ENCODE data around the gene RAB3B. TPM values are rescaled to one million over a fixed set of nuclear protein-coding genes. Genes with fewer than 3 reads are reported as not detected.
"Not testable (repeated sequence)": the region's sequence is repeated elsewhere in the genome, so short reads cannot be mapped to it uniquely, and the experiment has no call there.

The RAB3B gene
- total RNA-seq, 1 experiment from 2014 or later = 0.54 TPM

DNA sequence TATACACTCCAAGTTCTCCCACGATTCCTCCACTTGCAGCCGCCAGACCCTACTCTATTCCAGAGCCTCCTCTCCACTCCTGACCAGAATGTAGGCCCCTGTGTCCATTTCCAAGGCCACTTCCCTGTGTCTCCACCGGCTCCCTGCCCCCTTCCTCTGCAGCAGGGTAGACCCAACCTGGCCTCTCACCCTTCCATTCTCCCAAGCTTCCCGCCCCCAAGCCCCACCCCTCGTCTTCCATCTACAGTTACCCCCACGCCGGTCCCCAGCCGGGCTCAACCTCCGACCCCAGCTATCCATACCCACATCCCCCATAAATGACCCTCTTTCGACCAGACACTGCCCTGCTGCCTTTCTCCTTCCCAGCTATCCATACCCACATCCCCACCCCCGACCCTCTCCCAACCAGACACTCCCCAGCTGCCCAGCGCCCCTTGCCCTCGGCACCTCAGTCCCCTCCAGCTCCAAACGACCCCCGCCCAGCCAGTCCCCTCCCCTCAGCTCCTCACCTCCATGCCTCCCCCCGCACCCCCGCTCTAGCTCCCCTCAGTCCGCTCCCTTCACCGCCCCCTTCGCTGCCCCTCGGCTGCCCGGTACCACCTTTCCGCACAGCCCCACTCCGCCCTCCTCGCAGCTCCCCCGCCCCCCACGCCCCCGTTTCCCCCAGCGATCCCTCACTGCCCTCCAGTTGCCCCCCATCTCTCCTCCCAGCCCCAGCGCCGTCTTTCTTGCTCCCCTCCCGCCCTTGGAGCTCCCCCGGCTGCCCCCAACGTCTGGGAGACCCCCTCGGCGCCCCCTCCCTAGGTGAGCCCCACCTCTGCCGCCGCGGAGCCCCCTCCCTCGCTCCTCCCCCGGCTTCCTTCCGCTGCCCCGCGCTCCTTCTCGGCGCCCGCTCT, 670 bp downstream of the RAB3B start:
- no peak for DNase-seq (ENCODE audit: low spot score)

DNA sequence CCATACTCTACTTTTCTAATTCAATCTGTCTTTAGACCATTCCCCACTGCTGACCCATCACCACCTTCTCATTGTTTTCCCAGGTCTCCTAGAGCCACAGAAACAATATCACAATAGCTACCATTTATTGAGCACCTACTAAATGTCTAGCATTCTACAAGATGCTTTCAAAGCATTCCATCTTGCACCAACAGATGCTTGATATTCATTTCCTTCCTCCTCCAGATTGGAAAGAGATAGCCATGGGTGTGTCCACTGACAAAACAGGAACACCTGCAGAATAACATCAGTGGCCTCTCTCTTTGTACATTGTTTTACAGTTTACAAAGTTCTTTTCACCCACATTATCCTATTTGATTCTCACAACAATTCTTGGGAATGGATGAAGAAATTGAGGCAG, 2.2 kb downstream of the RAB3B start:
- DNase-seq (ENCODE audit: low spot score) = no peak

GRCh38 chr1:51986718-51987117, 3.8 kb downstream of the RAB3B start:
- DNase-seq (ENCODE audit: low spot score) = no peak

GRCh38 chr1:51982161-51982560, 8.3 kb downstream of the RAB3B start:
- DNase-seq (ENCODE audit: low spot score) = no peak

DNA sequence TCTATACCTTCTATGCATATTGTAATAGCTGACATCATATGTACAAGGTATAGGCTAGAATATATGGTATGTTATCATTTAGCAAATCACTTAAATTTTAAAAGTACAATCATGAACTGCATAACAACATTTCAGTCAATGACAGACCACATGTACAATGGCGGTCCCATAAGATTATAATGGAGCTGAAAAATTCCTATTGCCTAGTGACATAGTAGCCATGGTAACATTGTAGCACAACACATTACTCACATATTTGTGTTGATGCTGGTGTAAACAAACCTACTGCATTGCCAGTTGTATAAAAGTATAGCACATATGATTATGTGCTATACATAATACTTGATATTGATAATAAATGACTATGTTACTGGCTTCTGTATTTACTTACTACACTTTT, 8.9 kb downstream of the RAB3B start:
- DNase-seq (ENCODE audit: low spot score) = no peak

- no peak for DNase-seq (ENCODE audit: low spot score)
Measured at GRCh38 chr1:51978099-51978498, 12.4 kb downstream of the RAB3B start.

GRCh38 chr1:51976846-51977602, 13.5 kb downstream of the RAB3B start:
- no peak for DNase-seq (ENCODE audit: low spot score)

DNA sequence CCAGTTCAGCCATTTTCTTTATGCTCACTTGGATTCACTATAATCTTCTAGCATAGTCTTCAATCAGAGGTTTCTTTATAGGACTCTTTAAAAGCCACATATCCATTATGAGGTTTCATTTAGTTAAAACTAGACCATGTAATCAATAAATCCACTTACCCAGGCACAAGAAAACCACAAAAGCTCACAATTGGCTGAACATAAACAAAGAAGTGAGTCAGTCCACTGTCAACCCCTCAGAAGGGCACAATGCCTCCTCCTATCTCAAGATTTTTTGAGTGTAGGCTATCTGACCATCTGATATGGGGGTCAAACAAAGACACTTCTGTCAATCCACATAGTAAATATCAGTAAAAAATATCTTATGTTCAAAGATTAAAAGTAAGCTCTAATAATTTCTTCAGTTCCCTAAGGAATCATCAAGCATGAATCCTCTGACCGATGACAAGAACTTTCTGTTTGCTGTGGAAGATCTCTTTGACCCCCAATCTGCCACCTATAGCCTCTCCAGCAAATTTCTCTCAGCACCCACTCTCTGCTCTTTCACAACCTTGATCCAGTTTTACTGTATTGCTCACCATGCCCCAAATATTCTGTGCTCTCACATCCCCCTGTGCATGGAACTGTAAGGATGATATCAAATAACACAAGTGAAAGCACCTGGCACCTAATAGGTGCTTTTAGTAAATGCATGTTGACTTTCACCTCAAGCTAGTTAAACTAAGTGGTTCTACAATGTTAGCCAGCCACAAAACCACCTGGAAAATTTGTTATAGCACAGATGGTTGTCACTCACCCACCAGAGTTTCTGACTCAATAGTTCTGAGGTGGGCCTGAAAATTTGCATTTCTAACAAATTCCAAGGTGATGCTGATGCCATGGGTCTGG, 16.7 kb downstream of the RAB3B start:
- DNase-seq (ENCODE audit: low spot score) = no peak

DNA sequence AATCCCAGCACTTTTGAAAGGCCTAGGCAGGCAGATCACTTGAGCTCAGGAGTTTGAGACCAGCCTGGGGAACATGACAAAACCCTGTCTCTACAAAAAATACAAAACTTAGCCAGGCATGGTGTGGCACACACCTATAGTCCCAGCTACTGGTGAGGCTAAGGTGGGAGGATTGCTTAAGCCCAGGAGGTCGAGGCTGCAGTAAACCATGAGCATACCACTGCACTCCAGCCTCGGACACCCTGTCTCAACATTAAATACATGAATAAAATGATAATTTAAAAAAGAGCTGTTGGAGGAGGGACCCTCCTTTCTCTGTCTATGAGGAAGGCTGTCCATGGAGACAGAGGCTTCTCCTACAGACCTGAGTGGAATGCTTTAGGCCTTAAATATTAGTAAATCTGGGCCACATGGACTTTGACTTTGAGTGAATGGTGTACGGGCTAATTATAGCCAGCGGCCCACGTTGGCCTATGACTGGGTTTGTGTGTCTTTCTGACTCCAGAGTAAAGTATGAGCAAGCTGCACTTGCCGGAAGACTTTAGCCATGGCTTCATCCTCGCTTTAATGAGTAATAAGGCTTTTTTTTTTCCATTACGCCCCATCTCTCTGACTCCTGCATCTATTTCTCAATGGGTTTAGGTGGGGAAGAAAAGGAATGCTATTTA, 21.3 kb downstream of the RAB3B start:
- DNase-seq (ENCODE audit: low spot score) = no peak

DNA sequence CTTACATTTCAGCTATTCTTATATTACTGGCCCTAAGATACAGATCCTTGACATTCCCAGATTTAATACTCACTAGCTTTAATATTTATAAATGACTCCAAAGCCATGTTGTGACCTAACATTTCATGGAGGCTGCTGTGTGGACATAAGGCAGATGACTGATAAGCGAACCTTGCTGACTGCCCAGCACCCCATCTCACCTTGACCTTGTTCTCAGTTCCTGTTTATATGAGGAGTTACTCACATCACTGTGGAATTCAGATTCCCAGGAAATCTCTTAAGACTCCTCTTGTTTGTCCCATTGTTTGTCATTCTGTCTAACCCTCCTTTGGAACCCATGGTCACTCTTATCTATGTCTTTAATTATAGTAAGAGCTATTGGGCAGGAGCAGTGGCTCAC, 21.9 kb downstream of the RAB3B start:
- DNase-seq (ENCODE audit: low spot score) = no peak

DNA sequence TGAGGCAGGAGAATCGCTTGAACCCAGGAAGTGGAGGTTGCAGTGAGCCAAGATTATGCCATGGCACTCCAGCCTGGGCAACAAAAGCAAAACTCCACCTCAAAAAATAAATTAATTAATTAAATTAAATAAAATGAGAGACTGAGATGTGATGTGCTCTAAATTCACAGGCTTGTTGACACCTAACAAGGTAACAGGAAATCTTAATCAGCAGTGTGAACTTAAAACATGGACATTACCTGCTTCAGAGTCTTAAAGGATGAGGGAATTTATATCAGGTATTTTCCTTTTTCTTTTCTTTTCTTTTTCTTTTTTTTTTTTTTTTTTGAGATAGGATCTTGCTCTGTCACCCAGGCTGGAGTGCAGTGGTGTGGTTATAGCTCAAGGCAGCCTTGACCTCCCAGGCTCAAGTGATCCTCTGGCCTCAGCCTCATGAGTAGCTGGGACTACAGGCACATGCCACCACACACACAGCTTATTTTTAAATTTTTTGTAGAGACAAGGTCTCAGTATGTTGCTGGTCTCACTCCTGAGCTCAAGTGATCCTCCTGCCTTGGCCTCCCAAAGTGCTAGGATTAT, 23.2 kb downstream of the RAB3B start:
- DNase-seq (ENCODE audit: low spot score) = not testable (repeated sequence)

- no peak for DNase-seq (ENCODE audit: low spot score)
Measured at GRCh38 chr1:51966559-51966958, 23.9 kb downstream of the RAB3B start.

DNA sequence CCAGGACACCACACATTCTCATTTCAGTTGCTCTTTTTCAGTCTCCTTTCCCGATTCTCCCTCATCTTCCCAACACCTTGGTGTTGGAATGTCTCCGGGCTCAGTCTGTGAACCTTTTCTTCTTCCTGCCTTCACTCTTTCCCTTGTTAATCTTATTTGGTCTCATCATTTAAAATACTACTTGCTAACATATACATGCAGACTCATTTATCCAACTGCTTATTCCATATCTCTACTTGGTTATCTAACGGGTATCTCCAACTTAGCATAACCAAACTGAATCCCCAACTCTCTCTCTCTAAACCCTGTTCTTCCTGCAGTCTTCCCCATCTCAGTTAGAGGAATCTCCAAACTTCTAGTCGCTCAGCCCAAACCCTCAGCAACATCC, 26.2 kb downstream of the RAB3B start:
- no peak for DNase-seq (ENCODE audit: low spot score)

GRCh38 chr1:51963592-51964308, 26.8 kb downstream of the RAB3B start:
- no peak for DNase-seq (ENCODE audit: low spot score)

DNA sequence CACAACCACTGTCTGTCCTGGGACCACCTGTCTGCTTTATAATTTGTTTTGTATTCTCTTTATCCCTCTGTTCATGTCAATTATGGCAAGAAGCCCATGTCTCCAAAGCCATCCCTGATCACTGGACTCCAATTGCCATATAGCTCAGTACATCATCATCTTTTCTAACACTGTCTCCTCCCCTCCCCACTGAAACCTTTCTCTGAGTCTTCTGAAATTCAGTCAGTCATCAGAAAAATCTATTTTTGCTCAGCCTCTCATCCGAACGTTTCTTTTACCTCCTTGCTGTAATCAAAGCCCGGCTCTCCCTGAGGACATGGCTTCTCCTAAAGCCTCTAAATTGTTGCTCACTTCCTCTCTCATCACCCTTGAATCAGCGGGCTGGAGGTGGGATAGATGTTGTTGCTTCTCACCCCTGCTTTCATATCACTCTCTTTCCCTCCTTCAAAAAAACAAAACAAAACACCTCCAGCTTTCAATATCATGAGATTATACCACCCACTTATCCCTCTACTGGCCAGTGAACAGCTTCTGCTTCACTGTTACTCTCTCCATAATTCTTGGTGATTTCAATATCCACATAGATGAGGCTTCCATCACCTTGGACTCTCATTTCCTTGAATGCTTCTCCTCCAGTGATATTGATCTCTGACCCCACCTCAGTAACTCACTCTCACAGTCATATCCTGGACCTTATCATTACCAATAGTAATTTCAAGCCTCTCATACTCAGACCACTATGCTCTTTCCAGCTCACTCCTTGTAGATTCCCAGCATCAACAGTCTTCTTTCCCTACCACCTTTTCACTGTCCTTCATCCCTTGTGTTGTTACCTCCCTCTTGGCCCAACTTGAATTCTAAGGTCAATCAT, 27.8 kb downstream of the RAB3B start:
- no peak for DNase-seq (ENCODE audit: low spot score)

DNA sequence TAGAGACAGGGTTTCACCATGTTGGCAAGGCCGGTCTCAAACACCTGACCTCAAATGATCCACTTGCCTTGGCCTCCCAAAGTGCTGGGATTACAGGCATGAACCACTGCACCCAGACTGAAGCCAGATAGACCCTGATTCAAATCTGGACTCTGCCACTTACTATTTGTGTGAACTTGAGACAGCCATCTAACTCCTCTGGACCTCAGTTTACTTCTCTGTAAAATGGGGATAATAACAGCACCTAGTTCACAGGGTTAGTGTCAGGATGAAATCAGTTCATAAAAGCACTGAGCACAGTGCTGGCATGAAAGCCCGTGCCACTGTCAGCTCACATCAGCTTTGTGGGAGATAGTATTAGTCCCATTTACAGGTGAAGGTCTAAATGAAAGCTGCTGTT, 28.5 kb downstream of the RAB3B start:
- no peak for DNase-seq (ENCODE audit: low spot score)

DNA sequence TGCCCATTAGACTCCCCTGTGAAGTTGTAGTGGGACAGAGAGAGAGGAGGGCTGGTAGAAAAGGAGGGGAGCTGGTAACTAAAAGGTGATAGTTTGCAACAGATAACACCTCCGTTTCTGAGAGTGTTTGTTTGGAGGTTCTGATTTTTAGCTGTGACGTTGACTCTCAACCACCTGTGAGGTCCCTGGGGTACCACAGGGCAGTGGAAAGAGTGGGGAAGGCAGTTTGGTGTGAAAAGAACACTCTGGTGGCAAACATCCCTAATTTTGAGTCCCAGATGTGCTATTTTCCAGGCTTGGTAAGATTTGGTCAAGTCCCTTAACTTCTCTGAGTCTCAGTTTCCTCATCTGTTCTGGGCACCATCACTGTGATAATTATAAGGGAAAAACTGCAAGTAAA, 29.3 kb downstream of the RAB3B start:
- DNase-seq (ENCODE audit: low spot score) = no peak

DNA sequence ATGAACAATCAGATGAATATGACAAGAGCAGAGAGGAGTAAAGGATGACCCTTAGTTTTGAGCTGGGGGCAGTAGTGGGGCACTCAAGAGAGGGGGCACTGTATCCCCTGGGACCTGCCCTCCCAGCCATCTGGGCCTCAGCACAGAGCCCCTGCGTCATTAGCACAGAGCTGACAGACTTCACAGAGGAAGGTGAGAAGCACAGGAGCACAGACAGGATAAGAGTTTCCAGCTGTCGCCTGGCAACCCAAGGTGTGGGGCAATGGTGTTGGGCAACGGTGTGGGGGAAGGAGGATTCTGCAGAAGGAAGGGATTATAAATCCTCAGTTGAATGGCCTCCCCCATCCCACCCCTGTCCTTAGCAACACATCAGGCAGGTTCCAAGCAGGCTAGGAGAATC, 30.2 kb downstream of the RAB3B start:
- no peak for DNase-seq (ENCODE audit: low spot score)

- DNase-seq (ENCODE audit: low spot score) = no peak
Measured at GRCh38 chr1:51958824-51959223, 31.7 kb downstream of the RAB3B start.

- DNase-seq (ENCODE audit: low spot score) = no peak
Measured at GRCh38 chr1:51957618-51958017, 32.9 kb downstream of the RAB3B start.
